ENCODE data around the gene EEF2KMT.

Gene EEF2KMT

GRCh38 chr16:5042574-5043171 is 54.9 kb downstream of the EEF2KMT start:
- no peak for FAIRE-seq
- DNase-seq (ENCODE audit: insufficient read length, low spot score) = no peak
- TF ChIP-seq PAX5 (IDR thresholded peaks at IDR 0.05; ENCODE audit: insufficient read depth, low read length, severe bottlenecking) = no peak
- TF ChIP-seq POLR2A (IDR thresholded peaks at IDR 0.05; ENCODE audit: low read depth, low read length) = no peak
- no peak for TF ChIP-seq TAF1 (IDR thresholded peaks at IDR 0.05; ENCODE audit: low read depth, low read length)
- TF ChIP-seq SPI1 (IDR thresholded peaks at IDR 0.05; ENCODE audit: low read depth, low read length) = no peak
- TF ChIP-seq POU2F2 (IDR thresholded peaks at IDR 0.05; ENCODE audit: low read depth, low read length) = no peak

DNA sequence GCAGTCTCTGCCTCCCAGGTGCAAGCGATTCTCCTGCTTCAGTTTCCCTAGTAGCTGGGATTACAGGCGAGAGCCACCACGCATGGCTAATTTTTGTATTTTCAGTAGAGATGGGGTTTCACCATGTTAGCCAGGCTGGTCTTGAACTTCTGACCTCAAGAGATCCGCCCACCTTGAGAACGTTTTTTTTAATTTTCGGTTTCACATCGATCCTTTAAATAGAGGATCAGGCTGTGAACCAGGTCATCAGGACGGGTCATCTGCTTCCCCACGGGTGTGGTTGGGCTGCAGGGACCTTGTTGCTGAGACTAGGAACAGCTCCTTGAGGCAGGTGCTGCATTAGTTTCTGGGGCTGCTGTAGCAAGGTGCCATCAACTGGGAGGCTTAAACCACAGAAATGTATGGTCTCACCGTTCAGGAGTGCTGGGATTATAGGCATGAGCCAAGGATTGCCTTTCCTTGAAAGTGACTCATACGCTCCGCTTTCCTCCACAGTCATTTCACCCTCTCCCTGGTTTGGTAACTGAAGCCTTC is 55.9 kb downstream of the EEF2KMT start:
- TF ChIP-seq PAX5 (IDR thresholded peaks at IDR 0.05; ENCODE audit: insufficient read depth, low read length, severe bottlenecking) (peak; percentile 63), POU2F2 (IDR thresholded peaks at IDR 0.05; ENCODE audit: low read depth, low read length) (no peak)
- no peak for DNase-seq (ENCODE audit: insufficient read length, low spot score)
- peak; percentile 69 for FAIRE-seq

DNA sequence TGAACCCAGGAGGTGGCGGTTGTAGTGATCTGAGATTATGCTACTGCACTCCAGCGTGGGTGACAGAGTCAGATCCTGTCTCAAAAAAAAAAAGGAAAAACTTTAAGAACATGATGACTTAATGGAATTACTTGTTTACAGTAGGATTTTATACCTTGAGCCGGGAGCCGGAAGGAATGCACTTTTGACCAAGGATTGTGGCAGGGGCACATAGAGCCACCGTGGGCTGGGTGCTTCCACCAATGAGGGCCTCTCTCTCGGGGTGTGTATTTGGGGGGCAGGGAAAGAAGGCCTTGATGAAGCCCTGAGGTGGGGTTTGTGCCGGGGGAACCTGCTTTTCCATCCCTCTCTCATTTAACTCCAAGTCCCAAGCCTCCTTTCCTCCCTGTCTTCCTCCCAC is 57.1 kb downstream of the EEF2KMT start:
- FAIRE-seq = no peak

DNA sequence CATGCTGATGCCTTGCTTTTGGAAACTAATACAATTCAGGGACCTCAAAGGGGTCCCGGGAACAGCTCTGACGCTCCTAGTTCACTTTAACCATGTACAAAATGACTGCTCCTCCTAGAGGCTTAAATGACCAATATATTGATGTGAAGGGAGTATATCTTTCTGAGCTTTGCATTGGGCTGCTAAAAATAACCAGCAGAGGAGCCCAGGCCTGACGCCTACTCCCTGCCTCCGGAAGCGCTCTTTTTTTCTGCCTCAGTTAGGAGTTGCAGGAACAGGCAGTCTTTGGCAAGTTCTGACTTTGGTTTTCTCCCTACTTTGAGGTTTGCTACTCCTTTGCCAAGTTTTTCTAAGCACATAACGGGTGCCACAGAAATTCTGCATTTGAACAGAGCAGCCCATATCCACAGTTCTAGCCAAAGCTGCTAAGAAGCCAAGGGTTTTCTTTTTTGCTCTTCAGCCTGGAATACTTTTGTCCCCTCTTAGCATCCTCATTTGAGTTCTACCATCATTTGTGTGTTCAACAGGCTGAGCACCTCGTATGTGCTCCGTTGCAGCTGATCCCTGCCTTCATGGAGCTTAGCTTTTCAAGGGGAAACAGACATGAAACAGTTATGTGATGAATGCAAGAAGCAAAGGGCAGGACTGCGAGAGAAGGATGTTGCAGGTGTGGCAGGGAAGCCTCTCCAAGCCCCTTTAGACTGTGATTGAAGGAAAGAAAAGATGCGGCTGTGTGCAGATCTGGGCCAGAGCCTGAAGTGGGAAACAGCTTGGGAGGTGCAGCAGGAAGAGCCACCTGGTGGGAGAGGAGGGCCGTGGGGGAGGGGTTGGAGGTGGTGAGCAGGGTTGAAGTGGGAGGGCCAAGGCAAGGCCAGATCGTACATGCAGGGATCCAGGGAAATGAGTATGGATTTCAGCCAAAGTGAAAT is 61.1 kb downstream of the EEF2KMT start:
- TF ChIP-seq POU2F2 (IDR thresholded peaks at IDR 0.05; ENCODE audit: low read depth, low read length) (no peak), SPI1 (IDR thresholded peaks at IDR 0.05; ENCODE audit: low read depth, low read length) (no peak), POLR2A (IDR thresholded peaks at IDR 0.05; ENCODE audit: low read depth, low read length) (no peak), PAX5 (IDR thresholded peaks at IDR 0.05; ENCODE audit: insufficient read depth, low read length, severe bottlenecking) (no peak), TAF1 (IDR thresholded peaks at IDR 0.05; ENCODE audit: low read depth, low read length) (no peak), POLR2AphosphoS5 (IDR thresholded peaks at IDR 0.05; ENCODE audit: low read depth, low read length) (no peak)
- no peak for FAIRE-seq

More for the DNA sequence above, 57.1 kb downstream of the EEF2KMT start:
- no peak for DNase-seq (ENCODE audit: insufficient read length, low spot score)
- no peak for TF ChIP-seq POU2F2 (IDR thresholded peaks at IDR 0.05; ENCODE audit: low read depth, low read length)
- TF ChIP-seq SPI1 (IDR thresholded peaks at IDR 0.05; ENCODE audit: low read depth, low read length) = no peak
- no peak for TF ChIP-seq TAF1 (IDR thresholded peaks at IDR 0.05; ENCODE audit: low read depth, low read length)
- no peak for TF ChIP-seq POLR2A (IDR thresholded peaks at IDR 0.05; ENCODE audit: low read depth, low read length)
- TF ChIP-seq PAX5 (IDR thresholded peaks at IDR 0.05; ENCODE audit: insufficient read depth, low read length, severe bottlenecking) = no peak
- no peak for TF ChIP-seq POLR2AphosphoS5 (IDR thresholded peaks at IDR 0.05; ENCODE audit: low read depth, low read length)

GRCh38 chr16:5035909-5036227 is 61.7 kb downstream of the EEF2KMT start:
- no peak for DNase-seq (ENCODE audit: insufficient read length, low spot score)

More for the DNA sequence above, 61.1 kb downstream of the EEF2KMT start:
- no peak for DNase-seq (ENCODE audit: insufficient read length, low spot score)

More at GRCh38 chr16:5035909-5036227, 61.7 kb downstream of the EEF2KMT start:
- no peak for FAIRE-seq
- TF ChIP-seq POLR2AphosphoS5 (IDR thresholded peaks at IDR 0.05; ENCODE audit: low read depth, low read length) (no peak), POLR2A (IDR thresholded peaks at IDR 0.05; ENCODE audit: low read depth, low read length) (no peak), PAX5 (IDR thresholded peaks at IDR 0.05; ENCODE audit: insufficient read depth, low read length, severe bottlenecking) (no peak), POU2F2 (IDR thresholded peaks at IDR 0.05; ENCODE audit: low read depth, low read length) (no peak), SPI1 (IDR thresholded peaks at IDR 0.05; ENCODE audit: low read depth, low read length) (no peak), TAF1 (IDR thresholded peaks at IDR 0.05; ENCODE audit: low read depth, low read length) (no peak)

Data from GM12891 (cell line).